ENCODE measurements around the gene PRKCB. TPM values are rescaled to one million over a fixed set of nuclear protein-coding genes. Genes with fewer than 3 reads are reported as not detected.

The PRKCB gene
- total and polyA plus RNA-seq, 2 donors from 2014 or later, result 0.62 to 17.8 TPM

- intact Hi-C loops (cut with DNase I), result no loop called here
- Histone ChIP-seq H3K4me3 (ENCODE audit: low read length in 3 of 3) (no peak overlapping the region), H3K36me3 (ENCODE audit: control insufficient read depth in 2 of 3, insufficient read depth in 3 of 3, low read length in 3 of 3) (no peaks in the 10 kb centered on the region), H3K9ac (ENCODE audit: low read length in 3 of 3) (no peak overlapping the region), H3K9me3 (ENCODE audit: control insufficient read depth in 2 of 3, insufficient read depth in 1 of 3, low read length in 3 of 3) (peaks cover 0 to 3% (median 0%) of the 10 kb centered on the region in 3 donors), H3K4me1 (ENCODE audit: control insufficient read depth in 2 of 3, insufficient read depth in 2 of 3, low read depth in 1 of 3, low read length in 3 of 3) (no peaks in the 10 kb centered on the region), H3K27me3 (ENCODE audit: control insufficient read depth, insufficient read depth, low read length) (no peaks in the 10 kb centered on the region), H3K27ac (ENCODE audit: low read depth in 2 of 2, low read length in 2 of 2) (no peak overlapping the region)
- no peak for FAIRE-seq
- no peak for DNase-seq
- TF ChIP-seq, protein P1, sequence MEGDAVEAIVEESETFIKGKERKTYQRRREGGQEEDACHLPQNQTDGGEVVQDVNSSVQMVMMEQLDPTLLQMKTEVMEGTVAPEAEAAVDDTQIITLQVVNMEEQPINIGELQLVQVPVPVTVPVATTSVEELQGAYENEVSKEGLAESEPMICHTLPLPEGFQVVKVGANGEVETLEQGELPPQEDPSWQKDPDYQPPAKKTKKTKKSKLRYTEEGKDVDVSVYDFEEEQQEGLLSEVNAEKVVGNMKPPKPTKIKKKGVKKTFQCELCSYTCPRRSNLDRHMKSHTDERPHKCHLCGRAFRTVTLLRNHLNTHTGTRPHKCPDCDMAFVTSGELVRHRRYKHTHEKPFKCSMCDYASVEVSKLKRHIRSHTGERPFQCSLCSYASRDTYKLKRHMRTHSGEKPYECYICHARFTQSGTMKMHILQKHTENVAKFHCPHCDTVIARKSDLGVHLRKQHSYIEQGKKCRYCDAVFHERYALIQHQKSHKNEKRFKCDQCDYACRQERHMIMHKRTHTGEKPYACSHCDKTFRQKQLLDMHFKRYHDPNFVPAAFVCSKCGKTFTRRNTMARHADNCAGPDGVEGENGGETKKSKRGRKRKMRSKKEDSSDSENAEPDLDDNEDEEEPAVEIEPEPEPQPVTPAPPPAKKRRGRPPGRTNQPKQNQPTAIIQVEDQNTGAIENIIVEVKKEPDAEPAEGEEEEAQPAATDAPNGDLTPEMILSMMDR (IDR thresholded peaks at IDR 0.05; ENCODE audit: borderline replicate concordance, extremely low read depth, insufficient read depth), result no peak
Measured at GRCh38 chr16:23996258-23996955, 160.6 kb downstream of the PRKCB start.

GRCh38 chr16:23998771-23999170 lies 163.0 kb downstream of the PRKCB start:
- no peak overlapping the region for H3K9ac ChIP-seq (ENCODE audit: low read length in 3 of 3)
- no peak overlapping the region for H3K4me3 ChIP-seq (ENCODE audit: low read length in 3 of 3)
- no peaks in the 10 kb centered on the region for H3K4me1 ChIP-seq (ENCODE audit: control insufficient read depth in 2 of 3, insufficient read depth in 2 of 3, low read depth in 1 of 3, low read length in 3 of 3)
- no peaks in the 10 kb centered on the region for H3K27me3 ChIP-seq (ENCODE audit: control insufficient read depth, insufficient read depth, low read length)
- DNase-seq (no peak), FAIRE-seq (no peak)
- no peak overlapping the region for H3K27ac ChIP-seq (ENCODE audit: low read depth in 2 of 2, low read length in 2 of 2)
- TF ChIP-seq, protein P1 (IDR thresholded peaks at IDR 0.05; ENCODE audit: borderline replicate concordance, extremely low read depth, insufficient read depth), result no peak
- intact Hi-C loops (cut with DNase I), result no loop called here
- no peaks in the 10 kb centered on the region for H3K9me3 ChIP-seq (ENCODE audit: control insufficient read depth in 2 of 3, insufficient read depth in 1 of 3, low read length in 3 of 3)
- no peaks in the 10 kb centered on the region for H3K36me3 ChIP-seq (ENCODE audit: control insufficient read depth in 2 of 3, insufficient read depth in 3 of 3, low read length in 3 of 3)

DNA sequence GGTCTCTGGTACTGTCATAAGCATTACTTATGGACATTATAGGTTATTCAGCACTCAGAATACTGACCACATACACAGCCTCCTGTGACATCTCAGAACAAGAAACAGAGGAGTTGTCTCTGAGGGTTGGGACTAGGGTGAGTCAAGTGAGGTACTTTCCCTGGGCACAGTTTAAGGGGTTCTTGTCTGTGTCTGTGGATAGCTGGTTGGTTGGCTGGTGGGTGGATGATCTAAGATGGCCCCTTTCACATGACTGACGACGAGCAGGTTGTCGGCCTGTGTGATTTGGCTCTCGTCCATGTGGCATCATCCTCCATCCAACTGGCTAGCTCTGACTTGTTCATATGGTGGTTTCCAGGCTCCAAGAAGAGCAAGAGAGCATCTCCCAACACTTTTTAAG lies 163.9 kb downstream of the PRKCB start:
- H3K4me3 ChIP-seq (ENCODE audit: low read length in 3 of 3), result no peak overlapping the region
- no peak for DNase-seq
- H3K27ac ChIP-seq (ENCODE audit: low read depth in 2 of 2, low read length in 2 of 2), result no peak overlapping the region
- H3K9ac ChIP-seq (ENCODE audit: low read length in 3 of 3), result no peak overlapping the region
- H3K27me3 ChIP-seq (ENCODE audit: control insufficient read depth, insufficient read depth, low read length), result no peaks in the 10 kb centered on the region
- H3K4me1 ChIP-seq (ENCODE audit: control insufficient read depth in 2 of 3, insufficient read depth in 2 of 3, low read depth in 1 of 3, low read length in 3 of 3), result no peaks in the 10 kb centered on the region
- H3K9me3 ChIP-seq (ENCODE audit: control insufficient read depth in 2 of 3, insufficient read depth in 1 of 3, low read length in 3 of 3), result no peaks in the 10 kb centered on the region
- intact Hi-C loops (cut with DNase I), result no loop called here
- H3K36me3 ChIP-seq (ENCODE audit: control insufficient read depth in 2 of 3, insufficient read depth in 3 of 3, low read length in 3 of 3), result no peaks in the 10 kb centered on the region
- no peak for FAIRE-seq
- TF ChIP-seq, protein P1 (IDR thresholded peaks at IDR 0.05; ENCODE audit: borderline replicate concordance, extremely low read depth, insufficient read depth), result no peak

- intact Hi-C loops (cut with DNase I), result no loop called here
Measured at GRCh38 chr16:24001710-24002109, 165.9 kb downstream of the PRKCB start.

More at GRCh38 chr16:24001710-24002109, 165.9 kb downstream of the PRKCB start:
- TF ChIP-seq, protein P1 (IDR thresholded peaks at IDR 0.05; ENCODE audit: borderline replicate concordance, extremely low read depth, insufficient read depth), result no peak
- no peaks in the 10 kb centered on the region for H3K9me3 ChIP-seq (ENCODE audit: control insufficient read depth in 2 of 3, insufficient read depth in 1 of 3, low read length in 3 of 3)
- no peak for FAIRE-seq
- H3K4me3 ChIP-seq (ENCODE audit: low read length in 3 of 3), result no peak overlapping the region
- H3K9ac ChIP-seq (ENCODE audit: low read length in 3 of 3), result no peak overlapping the region
- no peak overlapping the region for H3K27ac ChIP-seq (ENCODE audit: low read depth in 2 of 2, low read length in 2 of 2)
- H3K36me3 ChIP-seq (ENCODE audit: control insufficient read depth in 2 of 3, insufficient read depth in 3 of 3, low read length in 3 of 3), result no peaks in the 10 kb centered on the region
- no peaks in the 10 kb centered on the region for H3K27me3 ChIP-seq (ENCODE audit: control insufficient read depth, insufficient read depth, low read length)
- no peaks in the 10 kb centered on the region for H3K4me1 ChIP-seq (ENCODE audit: control insufficient read depth in 2 of 3, insufficient read depth in 2 of 3, low read depth in 1 of 3, low read length in 3 of 3)
- DNase-seq, result no peak

Measured in kidney (tissue), 14 donors.